GM18526 (cell line): ENCODE results near the gene ZNF804B.

Experiments used
- POLR2A ChIP-seq: IDR thresholded peaks from 3 replicates; pipeline ENCODE4 v1.6.1; 2011; ENCODE audit not compliant: insufficient read length; ENCODE audit errors: extremely low read depth

The ZNF804B gene

GRCh38 chr7:88795553-88795952 lies 36.1 kb downstream of the ZNF804B start, which contains the start of gene TEX47:
Gene TEX47 (minus strand): TSS chr7:88795737. CDS start chr7:88794942, 795 bp downstream.
- no peak for TF ChIP-seq POLR2A

- no peak for TF ChIP-seq POLR2A
Measured at GRCh38 chr7:88801046-88801445, 41.5 kb downstream of the ZNF804B start.

DNA sequence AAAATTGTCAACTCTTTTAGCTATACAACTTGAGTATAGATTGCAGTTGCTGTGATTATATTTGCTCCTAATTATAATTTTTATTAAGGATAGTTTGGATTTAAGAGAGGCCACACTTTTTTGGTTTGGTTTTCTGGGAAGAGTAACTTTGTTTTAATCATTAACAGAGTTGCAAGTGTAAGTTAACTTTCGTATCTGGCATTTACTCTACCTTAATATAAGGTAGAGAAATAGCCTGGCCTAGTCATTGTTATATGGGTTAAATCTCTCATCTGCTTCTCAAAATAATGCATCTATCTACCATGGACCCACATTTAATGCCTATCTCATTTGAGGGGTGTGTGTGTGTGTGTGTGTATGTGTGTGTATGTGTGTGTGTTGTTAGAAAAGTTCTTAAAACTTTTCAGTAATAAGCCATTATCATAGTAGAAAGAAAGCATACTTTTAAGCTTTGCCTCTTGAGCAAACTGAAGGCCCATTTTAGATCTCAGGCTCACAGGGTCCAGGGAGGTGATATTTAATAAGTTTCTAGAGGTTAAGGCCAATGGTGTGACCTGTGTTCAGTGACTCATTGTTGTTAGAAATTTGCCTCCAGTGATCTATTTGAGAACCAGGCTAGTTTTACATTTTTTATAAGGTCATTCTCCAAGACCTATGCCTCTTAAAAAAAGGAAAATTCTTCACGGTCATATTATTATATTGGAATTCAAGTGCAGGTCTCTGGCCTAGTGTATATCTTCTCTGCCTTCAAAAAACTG lies 47.0 kb downstream of the ZNF804B start:
- no peak for TF ChIP-seq POLR2A

DNA sequence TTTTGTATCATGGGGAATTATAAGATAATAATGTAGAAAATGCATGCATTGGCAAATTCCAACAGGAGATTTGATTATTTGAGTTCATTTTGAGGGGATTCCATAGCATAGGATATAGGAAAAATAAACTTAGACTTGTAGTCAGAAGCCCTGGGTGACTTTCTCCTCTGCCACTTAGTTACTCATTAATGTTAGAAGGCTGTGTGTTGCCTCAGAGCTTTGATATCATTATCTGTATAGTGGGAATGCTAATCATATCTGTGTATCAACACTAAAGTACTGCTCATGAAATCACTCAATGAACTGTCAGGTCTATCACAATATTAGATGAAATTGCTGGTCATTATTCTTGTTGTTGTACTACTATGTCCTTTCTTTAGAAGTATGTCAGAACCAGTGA lies 59.1 kb downstream of the ZNF804B start:
- TF ChIP-seq POLR2A: no peak

DNA sequence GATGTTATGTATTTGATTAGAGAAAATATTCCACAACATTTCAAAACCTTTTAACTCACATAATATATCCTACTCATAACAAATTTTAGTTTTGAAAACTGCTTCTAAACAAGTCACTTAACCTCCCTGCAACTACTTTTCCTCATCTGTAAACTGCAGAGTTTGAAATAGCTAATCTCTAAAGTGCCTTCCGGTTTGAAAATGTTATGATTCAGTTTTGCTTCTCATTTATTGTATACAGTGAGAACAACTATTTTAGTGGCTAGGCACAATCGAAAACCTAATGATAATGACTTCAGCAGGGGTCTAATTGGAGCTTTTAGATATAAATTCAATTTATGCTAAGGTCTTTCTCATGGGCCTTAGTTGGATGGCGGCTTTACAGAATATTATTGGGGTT lies 66.7 kb downstream of the ZNF804B start:
- no peak for TF ChIP-seq POLR2A

GRCh38 chr7:88835147-88835728 lies 75.7 kb downstream of the ZNF804B start:
- TF ChIP-seq POLR2A: no peak

- no peak for TF ChIP-seq POLR2A
Measured at GRCh38 chr7:88842201-88842600, 82.7 kb downstream of the ZNF804B start.

- no peak for TF ChIP-seq POLR2A
Measured at GRCh38 chr7:88845091-88845490, 85.6 kb downstream of the ZNF804B start.

- no peak for TF ChIP-seq POLR2A
Measured at GRCh38 chr7:88851220-88851619, 91.7 kb downstream of the ZNF804B start.

GRCh38 chr7:88859288-88859687 lies 99.8 kb downstream of the ZNF804B start:
- TF ChIP-seq POLR2A: no peak

DNA sequence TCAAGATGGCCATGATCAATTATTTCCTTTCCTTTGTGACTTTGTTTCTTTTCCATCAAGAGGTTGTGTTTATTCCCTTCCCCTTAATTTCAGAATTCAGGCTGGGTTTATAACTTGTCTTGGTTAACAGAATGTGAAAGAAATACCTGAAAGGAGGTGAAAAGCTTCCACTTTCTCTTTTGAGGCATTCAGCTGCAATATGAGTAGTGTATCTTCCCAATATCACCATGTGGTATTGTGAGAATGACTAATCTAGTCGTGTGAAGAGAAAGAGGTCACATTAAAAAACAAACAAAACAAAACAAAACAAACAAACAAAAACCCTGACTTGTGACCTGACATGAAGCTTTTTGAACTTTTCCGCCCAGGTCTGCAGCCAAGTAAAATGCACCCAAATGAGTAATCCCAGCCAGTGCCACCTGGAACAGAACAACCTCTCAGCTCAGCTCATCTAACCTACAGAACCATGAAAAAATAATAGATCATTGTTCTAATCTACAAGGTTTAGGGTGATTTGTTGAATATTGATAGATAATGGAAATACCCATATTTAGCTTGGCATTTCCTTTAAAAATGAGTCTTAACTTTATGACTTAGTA lies 106.9 kb downstream of the ZNF804B start:
- no peak for TF ChIP-seq POLR2A

- no peak for TF ChIP-seq POLR2A
Measured at GRCh38 chr7:88867158-88867557, 107.7 kb downstream of the ZNF804B start.

GRCh38 chr7:88868456-88868855 lies 109.0 kb downstream of the ZNF804B start:
- TF ChIP-seq POLR2A: no peak

DNA sequence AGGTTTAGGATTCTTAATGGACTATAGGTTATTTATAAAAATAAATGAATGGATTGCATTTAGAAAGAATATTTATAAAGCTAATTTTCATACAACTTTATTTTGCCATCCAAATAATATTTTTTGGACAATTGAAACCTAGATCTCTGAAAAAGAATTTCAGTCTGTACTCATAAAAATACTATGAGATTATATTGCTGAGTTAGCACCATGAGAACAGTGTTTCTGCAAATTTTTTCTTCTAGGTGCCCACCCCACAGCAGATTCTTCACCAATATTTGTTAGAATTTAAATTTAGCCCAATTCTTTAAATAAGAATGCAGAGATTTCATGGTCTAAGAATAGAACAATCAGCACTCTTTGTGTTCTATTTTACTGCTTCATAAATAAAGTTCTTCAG lies 121.6 kb downstream of the ZNF804B start:
- no peak for TF ChIP-seq POLR2A

GRCh38 chr7:88885131-88885530 lies 125.6 kb downstream of the ZNF804B start:
- TF ChIP-seq POLR2A: no peak

DNA sequence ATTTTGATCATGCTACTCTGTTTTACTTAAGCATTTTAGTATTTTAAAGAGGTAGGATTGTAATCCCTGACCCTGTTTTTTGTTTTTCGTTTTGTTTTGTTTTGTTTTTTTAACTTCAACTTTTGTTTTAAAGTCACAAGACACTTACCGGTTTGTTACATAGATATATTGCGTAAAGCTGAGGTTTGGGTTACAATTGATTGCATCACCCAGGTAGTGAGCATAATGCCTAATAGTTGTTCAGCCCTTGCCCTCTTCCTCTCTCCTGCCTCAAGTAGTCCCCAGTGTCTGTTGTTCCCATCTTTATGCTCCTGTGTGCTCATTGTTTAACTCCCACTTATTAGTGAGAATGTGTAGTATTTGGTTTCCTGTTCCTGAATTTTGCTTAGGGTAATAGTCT lies 129.2 kb downstream of the ZNF804B start:
- no peak for TF ChIP-seq POLR2A
